ENCODE measurements around the gene IL1RL2. TPM values are rescaled to one million over a fixed set of nuclear protein-coding genes. Genes with fewer than 3 reads are reported as not detected.

The IL1RL2 gene
- total RNA-seq, 1 experiment from 2014 or later, result not detected

DNA sequence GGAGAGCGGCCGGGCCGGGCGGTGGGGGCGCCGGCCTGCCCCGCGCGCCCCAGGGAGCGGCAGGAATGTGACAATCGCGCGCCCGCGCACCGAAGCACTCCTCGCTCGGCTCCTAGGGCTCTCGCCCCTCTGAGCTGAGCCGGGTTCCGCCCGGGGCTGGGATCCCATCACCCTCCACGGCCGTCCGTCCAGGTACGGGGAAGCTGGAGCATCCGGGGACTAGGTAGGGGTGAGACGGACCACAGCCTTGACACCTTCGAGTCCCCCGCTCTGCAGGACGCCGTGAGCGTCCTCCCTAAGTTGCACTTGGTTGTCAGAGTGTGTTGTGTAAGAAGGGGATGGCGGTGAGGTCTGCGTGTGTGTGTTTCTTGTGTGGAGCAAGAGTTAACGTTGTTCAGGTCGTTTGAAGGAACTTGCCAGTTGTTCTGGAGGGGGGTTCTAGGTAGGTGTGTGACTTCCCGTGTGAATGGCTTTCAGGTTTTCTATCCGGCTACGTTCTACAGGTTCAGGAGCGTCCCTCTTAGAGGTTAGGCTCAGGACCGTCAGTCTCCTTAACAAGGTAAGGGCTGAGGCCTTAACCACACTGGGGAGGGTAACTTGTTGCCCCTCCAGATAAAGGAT, 43.9 kb upstream of the IL1RL2 start:
- Histone ChIP-seq H3K27ac (ENCODE audit: low read length) (no peak overlapping the region), H3K79me2 (ENCODE audit: low read length) (no peaks in the 10 kb centered on the region), H3K4me2 (ENCODE audit: low read depth, low read length, poor library complexity, severe bottlenecking) (no peak overlapping the region), H3K9me3 (ENCODE audit: low read length) (peaks cover 17% of the 10 kb centered on the region), H3K9ac (ENCODE audit: low read length) (no peak overlapping the region), H3K4me1 (ENCODE audit: low read length) (no peaks in the 10 kb centered on the region), H3K9me2 (replicated peaks; ENCODE audit: insufficient read depth, low read length) (no peaks in the 10 kb centered on the region), H3K4me3 (ENCODE audit: low read length) (no peak overlapping the region), H4K20me1 (ENCODE audit: insufficient read depth, low read depth, low read length) (no peaks in the 10 kb centered on the region), H2AFZ (ENCODE audit: low read length) (no peak overlapping the region), H3K36me3 (ENCODE audit: insufficient read depth, low read length) (no peaks in the 10 kb centered on the region), H3K27me3 (ENCODE audit: low read length) (0 out of 2 replicates have a peak, but pooled peaks cover 2% of the 10 kb centered on the region)
- DNase-seq, result no peak

DNA sequence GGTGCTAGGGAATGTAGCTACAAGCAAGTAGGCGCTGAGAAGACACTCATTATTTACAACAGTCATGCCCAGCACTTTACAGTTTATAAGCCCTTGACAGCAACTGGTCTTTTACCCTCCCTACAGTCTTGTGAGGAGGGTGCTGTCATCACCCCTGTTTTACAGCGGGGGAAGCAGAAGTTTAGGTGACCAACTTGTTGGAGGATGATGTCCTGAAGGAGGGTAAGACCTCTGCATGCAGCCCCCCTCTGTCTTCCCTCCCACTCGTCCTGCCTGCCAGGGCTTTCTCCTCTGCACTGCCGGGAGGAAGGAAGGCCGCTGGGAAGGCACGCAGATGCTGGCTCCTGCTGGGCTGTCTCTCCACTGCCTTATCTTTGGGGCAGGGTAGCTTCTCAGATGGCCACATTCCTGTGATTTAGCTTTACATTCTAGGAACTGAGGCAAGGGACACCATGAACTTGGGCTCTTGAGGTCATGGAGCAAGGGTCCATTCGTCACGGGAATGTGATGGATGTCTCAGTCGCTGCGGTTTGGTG, 43.3 kb upstream of the IL1RL2 start:
- Histone ChIP-seq H3K4me2 (ENCODE audit: low read depth, low read length, poor library complexity, severe bottlenecking) (no peak overlapping the region), H3K36me3 (ENCODE audit: insufficient read depth, low read length) (no peaks in the 10 kb centered on the region), H3K9me2 (replicated peaks; ENCODE audit: insufficient read depth, low read length) (no peaks in the 10 kb centered on the region), H4K20me1 (ENCODE audit: insufficient read depth, low read depth, low read length) (no peaks in the 10 kb centered on the region), H3K4me1 (ENCODE audit: low read length) (no peaks in the 10 kb centered on the region), H3K9ac (ENCODE audit: low read length) (no peak overlapping the region), H3K4me3 (ENCODE audit: low read length) (no peak overlapping the region), H2AFZ (ENCODE audit: low read length) (no peak overlapping the region), H3K27ac (ENCODE audit: low read length) (no peak overlapping the region), H3K79me2 (ENCODE audit: low read length) (no peaks in the 10 kb centered on the region), H3K9me3 (ENCODE audit: low read length) (peaks cover 17% of the 10 kb centered on the region), H3K27me3 (ENCODE audit: low read length) (0 out of 2 replicates have a peak, but pooled peaks cover 2% of the 10 kb centered on the region)
- no peak for DNase-seq

DNA sequence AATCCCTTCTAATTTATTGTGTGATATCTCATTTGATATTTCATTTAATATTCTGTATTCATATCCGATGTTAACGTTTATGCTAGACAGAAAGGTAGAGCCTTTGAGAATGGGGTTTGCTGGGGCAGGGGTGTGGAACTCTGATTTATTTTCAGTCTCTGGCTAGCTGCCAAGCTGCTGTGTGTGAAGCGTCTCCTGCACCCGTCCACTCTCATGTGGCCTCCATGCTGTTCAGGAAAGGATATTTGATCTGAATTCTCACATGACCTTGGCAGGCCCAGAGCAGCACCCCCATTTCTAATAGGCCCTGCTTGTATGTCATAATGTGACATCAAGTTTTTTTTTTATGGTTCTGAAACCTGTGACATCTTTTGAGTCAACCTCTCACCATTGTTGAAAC, 42.7 kb upstream of the IL1RL2 start:
- no peak overlapping the region for H3K27ac ChIP-seq (ENCODE audit: low read length)
- no peaks in the 10 kb centered on the region for H4K20me1 ChIP-seq (ENCODE audit: insufficient read depth, low read depth, low read length)
- H2AFZ ChIP-seq (ENCODE audit: low read length), result no peak overlapping the region
- H3K27me3 ChIP-seq (ENCODE audit: low read length), result 0 out of 2 replicates have a peak, but pooled peaks cover 2% of the 10 kb centered on the region
- no peak overlapping the region for H3K4me3 ChIP-seq (ENCODE audit: low read length)
- peaks cover 17% of the 10 kb centered on the region for H3K9me3 ChIP-seq (ENCODE audit: low read length)
- no peak overlapping the region for H3K9ac ChIP-seq (ENCODE audit: low read length)
- H3K4me2 ChIP-seq (ENCODE audit: low read depth, low read length, poor library complexity, severe bottlenecking), result no peak overlapping the region
- DNase-seq, result no peak
- no peaks in the 10 kb centered on the region for H3K36me3 ChIP-seq (ENCODE audit: insufficient read depth, low read length)
- no peaks in the 10 kb centered on the region for H3K79me2 ChIP-seq (ENCODE audit: low read length)
- H3K4me1 ChIP-seq (ENCODE audit: low read length), result no peaks in the 10 kb centered on the region
- H3K9me2 ChIP-seq (replicated peaks; ENCODE audit: insufficient read depth, low read length), result no peaks in the 10 kb centered on the region

DNA sequence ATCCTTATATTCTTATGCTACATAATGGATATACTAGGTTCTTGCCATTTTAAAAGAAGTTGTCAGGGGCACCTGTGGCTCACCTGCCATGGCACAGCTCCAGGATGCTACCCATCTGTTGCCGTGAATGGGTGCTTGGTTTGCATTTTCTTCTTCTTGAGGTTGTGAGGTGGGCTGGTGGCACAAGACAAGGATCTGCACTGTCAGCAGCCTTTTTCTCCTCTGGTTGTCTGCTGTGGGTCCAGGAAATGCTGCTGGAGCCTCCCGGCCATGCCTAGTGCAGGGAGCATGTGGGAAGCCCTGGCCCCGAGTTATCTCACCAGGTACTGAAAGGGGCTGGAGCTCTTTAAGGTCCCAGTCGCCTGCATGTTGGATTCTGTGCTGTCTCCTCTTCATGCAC, 41.7 kb upstream of the IL1RL2 start:
- peaks cover 17% of the 10 kb centered on the region for H3K9me3 ChIP-seq (ENCODE audit: low read length)
- H3K27ac ChIP-seq (ENCODE audit: low read length), result no peak overlapping the region
- H3K27me3 ChIP-seq (ENCODE audit: low read length), result 0 out of 2 replicates have a peak, but pooled peaks cover 2% of the 10 kb centered on the region
- H3K4me2 ChIP-seq (ENCODE audit: low read depth, low read length, poor library complexity, severe bottlenecking), result no peak overlapping the region
- no peak for DNase-seq
- H3K9ac ChIP-seq (ENCODE audit: low read length), result no peak overlapping the region
- no peaks in the 10 kb centered on the region for H3K36me3 ChIP-seq (ENCODE audit: insufficient read depth, low read length)
- no peak overlapping the region for H3K4me3 ChIP-seq (ENCODE audit: low read length)
- no peaks in the 10 kb centered on the region for H3K79me2 ChIP-seq (ENCODE audit: low read length)
- no peaks in the 10 kb centered on the region for H3K4me1 ChIP-seq (ENCODE audit: low read length)
- no peaks in the 10 kb centered on the region for H3K9me2 ChIP-seq (replicated peaks; ENCODE audit: insufficient read depth, low read length)
- no peak overlapping the region for H2AFZ ChIP-seq (ENCODE audit: low read length)
- no peaks in the 10 kb centered on the region for H4K20me1 ChIP-seq (ENCODE audit: insufficient read depth, low read depth, low read length)

DNA sequence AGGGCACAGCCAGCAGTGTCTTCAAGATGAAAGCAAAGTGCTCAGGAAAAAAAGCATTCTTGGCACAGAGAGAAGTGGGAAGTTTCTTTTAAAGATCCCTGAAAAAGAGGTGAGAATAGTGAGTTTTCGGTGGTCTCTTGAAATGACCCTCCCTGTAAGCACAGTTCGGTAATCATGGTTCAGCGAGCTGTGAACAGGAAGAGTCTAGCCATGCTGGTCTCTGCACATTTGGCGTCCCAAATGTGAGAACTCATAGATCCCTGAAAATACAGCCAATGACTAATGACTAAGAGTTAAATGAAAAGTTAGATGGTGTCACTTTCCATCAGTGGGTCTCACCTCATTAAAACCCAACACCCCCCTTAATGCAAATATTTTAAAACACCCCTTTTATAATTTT, 40.9 kb upstream of the IL1RL2 start:
- H3K4me3 ChIP-seq (ENCODE audit: low read length), result no peak overlapping the region
- no peak overlapping the region for H3K4me2 ChIP-seq (ENCODE audit: low read depth, low read length, poor library complexity, severe bottlenecking)
- H3K9ac ChIP-seq (ENCODE audit: low read length), result no peak overlapping the region
- H3K79me2 ChIP-seq (ENCODE audit: low read length), result no peaks in the 10 kb centered on the region
- peaks cover 17% of the 10 kb centered on the region for H3K9me3 ChIP-seq (ENCODE audit: low read length)
- H3K9me2 ChIP-seq (replicated peaks; ENCODE audit: insufficient read depth, low read length), result no peaks in the 10 kb centered on the region
- H2AFZ ChIP-seq (ENCODE audit: low read length), result no peak overlapping the region
- no peaks in the 10 kb centered on the region for H3K4me1 ChIP-seq (ENCODE audit: low read length)
- no peak for DNase-seq
- no peaks in the 10 kb centered on the region for H3K36me3 ChIP-seq (ENCODE audit: insufficient read depth, low read length)
- no peak overlapping the region for H3K27ac ChIP-seq (ENCODE audit: low read length)
- H4K20me1 ChIP-seq (ENCODE audit: insufficient read depth, low read depth, low read length), result no peaks in the 10 kb centered on the region
- 0 out of 2 replicates have a peak, but pooled peaks cover 2% of the 10 kb centered on the region for H3K27me3 ChIP-seq (ENCODE audit: low read length)

DNA sequence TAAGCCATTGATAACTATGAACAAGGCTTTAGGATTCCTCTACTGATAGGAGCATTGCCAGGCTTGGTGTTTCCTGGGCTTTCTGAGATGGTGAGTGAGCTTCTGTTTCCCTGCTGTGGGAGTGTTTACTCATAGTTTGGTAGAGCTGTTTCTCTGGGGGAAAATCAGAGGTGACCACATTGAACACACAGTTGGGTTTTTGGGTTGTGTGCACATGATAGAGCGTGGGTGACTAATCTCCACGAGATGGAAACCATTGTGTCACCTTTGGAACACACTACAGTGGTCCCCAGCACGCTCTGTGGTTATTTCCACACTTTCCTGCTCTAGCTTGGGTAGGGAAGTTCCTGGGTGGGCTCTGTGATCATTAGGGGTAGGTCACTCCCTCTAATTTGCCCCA, 38.9 kb upstream of the IL1RL2 start:
- H3K27me3 ChIP-seq (ENCODE audit: low read length), result 0 out of 2 replicates have a peak, but pooled peaks cover 2% of the 10 kb centered on the region
- no peak overlapping the region for H3K27ac ChIP-seq (ENCODE audit: low read length)
- H2AFZ ChIP-seq (ENCODE audit: low read length), result no peak overlapping the region
- peaks cover 17% of the 10 kb centered on the region for H3K9me3 ChIP-seq (ENCODE audit: low read length)
- no peaks in the 10 kb centered on the region; the same call in 1 of the 2 replicates for H3K36me3 ChIP-seq (ENCODE audit: insufficient read depth, low read length)
- no peaks in the 10 kb centered on the region for H3K9me2 ChIP-seq (replicated peaks; ENCODE audit: insufficient read depth, low read length)
- no peaks in the 10 kb centered on the region for H4K20me1 ChIP-seq (ENCODE audit: insufficient read depth, low read depth, low read length)
- no peak overlapping the region for H3K9ac ChIP-seq (ENCODE audit: low read length)
- DNase-seq, result no peak
- no peaks in the 10 kb centered on the region for H3K4me1 ChIP-seq (ENCODE audit: low read length)
- no peaks in the 10 kb centered on the region for H3K79me2 ChIP-seq (ENCODE audit: low read length)
- H3K4me3 ChIP-seq (ENCODE audit: low read length), result no peak overlapping the region
- no peak overlapping the region for H3K4me2 ChIP-seq (ENCODE audit: low read depth, low read length, poor library complexity, severe bottlenecking)

DNA sequence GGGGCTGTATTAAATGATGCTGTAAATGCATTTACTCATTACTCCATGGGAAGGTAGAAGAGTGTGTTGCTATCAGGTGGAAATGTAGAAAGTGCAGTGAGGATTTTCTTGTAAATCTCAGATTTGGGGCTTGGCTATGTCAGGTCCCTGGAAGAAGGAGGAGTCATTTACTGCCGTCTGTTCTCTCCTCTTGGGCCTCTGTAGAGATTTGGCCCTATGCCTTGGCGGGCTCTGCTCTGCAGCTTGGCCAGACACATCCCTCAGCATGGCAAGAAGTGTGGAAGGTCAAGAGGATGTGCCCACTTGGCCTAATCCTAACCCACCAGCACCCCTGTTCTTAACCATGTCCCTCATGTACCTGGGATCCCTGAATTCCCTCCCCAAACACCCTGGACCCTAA, 37.6 kb upstream of the IL1RL2 start:
- no peaks in the 10 kb centered on the region for H4K20me1 ChIP-seq (ENCODE audit: insufficient read depth, low read depth, low read length)
- no peaks in the 10 kb centered on the region for H3K79me2 ChIP-seq (ENCODE audit: low read length)

DNA sequence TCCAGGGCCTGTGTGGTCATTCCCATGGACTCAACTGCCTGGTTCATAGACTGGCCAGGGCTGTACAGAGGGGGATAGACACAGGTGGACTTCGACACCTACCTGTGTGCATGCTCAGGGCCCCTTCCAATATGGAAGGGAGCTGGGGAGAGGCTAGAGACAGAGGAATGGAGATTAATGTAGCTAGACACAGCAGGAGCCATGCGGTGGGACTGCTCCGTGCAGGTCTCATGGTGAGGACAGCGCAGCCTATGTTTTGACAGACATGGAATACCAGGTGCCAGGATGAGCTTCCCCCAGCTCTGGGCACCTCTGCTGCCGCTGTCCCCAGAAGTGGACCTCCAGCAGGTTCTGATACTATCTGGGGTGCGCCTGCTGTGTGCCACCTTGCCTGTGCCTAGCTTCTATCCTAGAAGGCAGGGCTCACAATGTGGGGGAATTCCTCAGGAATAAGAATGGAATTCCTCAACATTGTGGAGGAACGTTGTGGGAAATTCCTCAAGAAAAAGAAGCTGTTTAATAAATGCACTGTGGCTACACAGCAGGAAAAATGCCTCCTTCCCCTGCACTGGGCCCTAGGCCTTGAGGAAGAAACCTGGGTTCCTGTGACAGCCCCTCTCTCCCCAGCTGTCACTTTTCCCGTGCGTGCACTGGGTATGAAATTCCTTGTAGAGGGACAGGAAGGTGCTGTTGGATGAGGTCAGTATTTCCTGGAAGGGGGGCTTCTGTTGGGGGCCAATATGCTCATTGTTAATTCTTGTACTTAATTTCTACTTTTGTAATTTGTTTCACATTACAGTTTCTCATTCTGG, 37.0 kb upstream of the IL1RL2 start:
- Histone ChIP-seq H3K79me2 (ENCODE audit: low read length) (no peaks in the 10 kb centered on the region), H3K27ac (ENCODE audit: low read length) (no peak overlapping the region), H3K9me3 (ENCODE audit: low read length) (peaks cover 11% of the 10 kb centered on the region), H3K36me3 (ENCODE audit: insufficient read depth, low read length) (no peaks in the 10 kb centered on the region; the same call in 1 of the 2 replicates), H3K4me2 (ENCODE audit: low read depth, low read length, poor library complexity, severe bottlenecking) (no peak overlapping the region), H2AFZ (ENCODE audit: low read length) (no peak overlapping the region), H3K9ac (ENCODE audit: low read length) (no peak overlapping the region), H3K27me3 (ENCODE audit: low read length) (0 out of 2 replicates have a peak, but pooled peaks cover 2% of the 10 kb centered on the region), H3K4me3 (ENCODE audit: low read length) (no peak overlapping the region), H4K20me1 (ENCODE audit: insufficient read depth, low read depth, low read length) (no peaks in the 10 kb centered on the region), H3K9me2 (replicated peaks; ENCODE audit: insufficient read depth, low read length) (no peaks in the 10 kb centered on the region), H3K4me1 (ENCODE audit: low read length) (no peaks in the 10 kb centered on the region)
- no peak for DNase-seq

More for the DNA sequence above, 37.6 kb upstream of the IL1RL2 start:
- H2AFZ ChIP-seq (ENCODE audit: low read length), result no peak overlapping the region
- no peak overlapping the region for H3K9ac ChIP-seq (ENCODE audit: low read length)
- 0 out of 2 replicates have a peak, but pooled peaks cover 2% of the 10 kb centered on the region for H3K27me3 ChIP-seq (ENCODE audit: low read length)
- H3K27ac ChIP-seq (ENCODE audit: low read length), result no peak overlapping the region
- no peaks in the 10 kb centered on the region for H3K4me1 ChIP-seq (ENCODE audit: low read length)
- H3K36me3 ChIP-seq (ENCODE audit: insufficient read depth, low read length), result no peaks in the 10 kb centered on the region; the same call in 1 of the 2 replicates
- H3K4me3 ChIP-seq (ENCODE audit: low read length), result no peak overlapping the region
- H3K9me3 ChIP-seq (ENCODE audit: low read length), result peaks cover 13% of the 10 kb centered on the region
- H3K9me2 ChIP-seq (replicated peaks; ENCODE audit: insufficient read depth, low read length), result no peaks in the 10 kb centered on the region
- no peak overlapping the region for H3K4me2 ChIP-seq (ENCODE audit: low read depth, low read length, poor library complexity, severe bottlenecking)
- DNase-seq, result no peak

Data from Karpas-422 (cell line).